ENCODE measurements around the gene PAM.

DNA sequence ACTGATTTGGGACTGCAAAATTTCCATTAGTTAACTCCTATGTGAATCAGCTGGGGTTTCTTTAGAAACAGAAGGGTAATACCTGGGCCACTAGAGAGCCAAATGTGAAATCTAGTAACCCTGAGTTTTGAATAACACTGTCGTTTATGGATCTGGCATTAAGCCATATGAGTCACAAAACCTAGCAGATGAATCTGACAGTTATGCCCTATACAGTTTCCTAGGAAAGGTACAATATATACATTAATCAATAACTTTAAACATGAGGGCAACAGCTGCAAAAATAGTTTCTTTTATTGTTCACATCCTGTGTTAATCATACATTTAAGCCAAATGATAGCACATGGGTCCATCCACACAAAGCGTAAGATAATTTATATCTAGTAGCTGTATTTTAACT, 56.9 kb downstream of the PAM start:
- TF ChIP-seq, protein P1, sequence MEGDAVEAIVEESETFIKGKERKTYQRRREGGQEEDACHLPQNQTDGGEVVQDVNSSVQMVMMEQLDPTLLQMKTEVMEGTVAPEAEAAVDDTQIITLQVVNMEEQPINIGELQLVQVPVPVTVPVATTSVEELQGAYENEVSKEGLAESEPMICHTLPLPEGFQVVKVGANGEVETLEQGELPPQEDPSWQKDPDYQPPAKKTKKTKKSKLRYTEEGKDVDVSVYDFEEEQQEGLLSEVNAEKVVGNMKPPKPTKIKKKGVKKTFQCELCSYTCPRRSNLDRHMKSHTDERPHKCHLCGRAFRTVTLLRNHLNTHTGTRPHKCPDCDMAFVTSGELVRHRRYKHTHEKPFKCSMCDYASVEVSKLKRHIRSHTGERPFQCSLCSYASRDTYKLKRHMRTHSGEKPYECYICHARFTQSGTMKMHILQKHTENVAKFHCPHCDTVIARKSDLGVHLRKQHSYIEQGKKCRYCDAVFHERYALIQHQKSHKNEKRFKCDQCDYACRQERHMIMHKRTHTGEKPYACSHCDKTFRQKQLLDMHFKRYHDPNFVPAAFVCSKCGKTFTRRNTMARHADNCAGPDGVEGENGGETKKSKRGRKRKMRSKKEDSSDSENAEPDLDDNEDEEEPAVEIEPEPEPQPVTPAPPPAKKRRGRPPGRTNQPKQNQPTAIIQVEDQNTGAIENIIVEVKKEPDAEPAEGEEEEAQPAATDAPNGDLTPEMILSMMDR (conservative IDR thresholded peaks at IDR 0.05; ENCODE audit: low read length): no peak
- no peak for TF ChIP-seq EZH2phosphoT487 (IDR thresholded peaks at IDR 0.05; ENCODE audit: borderline replicate concordance, low read depth, low read length)

All from OCI-LY7 (cell line).